ENCODE data around the gene SLC6A8.

Gene SLC6A8

GRCh38 chrX:153643431-153644351, 44.0 kb upstream of the SLC6A8 start:
- H3K4me3 Mint-ChIP-seq: peak overlapping the region; percentile 62
- peaks cover 54% of the 10 kb centered on the region for H3K27me3 Mint-ChIP-seq (ENCODE audit: low read depth, poor library complexity)
- TF ChIP-seq CTCF (IDR thresholded peaks at IDR 0.05): no peak
- H3K27ac Mint-ChIP-seq: no peak overlapping the region
- H3K4me1 Mint-ChIP-seq: peaks cover 21% of the 10 kb centered on the region
- peaks cover 27% of the 10 kb centered on the region for H3K9me3 Mint-ChIP-seq
- no peaks in the 10 kb centered on the region for H3K36me3 Mint-ChIP-seq (ENCODE audit: low read depth)
- peak; percentile 56 for DNase-seq

- Mint-ChIP-seq H3K27ac (no peak overlapping the region), H3K9me3 (peaks cover 26% of the 10 kb centered on the region)
- no peak for DNase-seq
Measured at GRCh38 chrX:153644356-153645125, 43.2 kb upstream of the SLC6A8 start.

GRCh38 chrX:153645151-153645550, 42.6 kb upstream of the SLC6A8 start:
- H3K4me3 Mint-ChIP-seq: no peak overlapping the region
- no peak for TF ChIP-seq CTCF (IDR thresholded peaks at IDR 0.05)
- H3K27ac Mint-ChIP-seq: no peak overlapping the region
- no peaks in the 10 kb centered on the region for H3K36me3 Mint-ChIP-seq (ENCODE audit: low read depth)
- H3K4me1 Mint-ChIP-seq: peaks cover 21% of the 10 kb centered on the region
- DNase-seq: no peak
- H3K9me3 Mint-ChIP-seq: peaks cover 26% of the 10 kb centered on the region
- H3K27me3 Mint-ChIP-seq (ENCODE audit: low read depth, poor library complexity): peaks cover 58% of the 10 kb centered on the region

More at GRCh38 chrX:153644356-153645125, 43.2 kb upstream of the SLC6A8 start:
- H3K27me3 Mint-ChIP-seq (ENCODE audit: low read depth, poor library complexity): peaks cover 58% of the 10 kb centered on the region
- peaks cover 21% of the 10 kb centered on the region for H3K4me1 Mint-ChIP-seq
- peak overlapping the region; percentile 75 for H3K4me3 Mint-ChIP-seq
- no peaks in the 10 kb centered on the region for H3K36me3 Mint-ChIP-seq (ENCODE audit: low read depth)
- TF ChIP-seq CTCF (IDR thresholded peaks at IDR 0.05): no peak

- no peaks in the 10 kb centered on the region for H3K36me3 Mint-ChIP-seq (ENCODE audit: low read depth)
- peaks cover 28% of the 10 kb centered on the region for H3K9me3 Mint-ChIP-seq
- H3K27me3 Mint-ChIP-seq (ENCODE audit: low read depth, poor library complexity): peaks cover 56% of the 10 kb centered on the region
- DNase-seq: no peak
- no peak overlapping the region for H3K4me3 Mint-ChIP-seq
- no peak overlapping the region for H3K27ac Mint-ChIP-seq
- H3K4me1 Mint-ChIP-seq: peaks cover 21% of the 10 kb centered on the region
- TF ChIP-seq CTCF (IDR thresholded peaks at IDR 0.05): no peak
Measured at GRCh38 chrX:153645921-153646488, 41.7 kb upstream of the SLC6A8 start.

- H3K36me3 Mint-ChIP-seq (ENCODE audit: low read depth): peaks cover 1% of the 10 kb centered on the region
- H3K27me3 Mint-ChIP-seq (ENCODE audit: low read depth, poor library complexity): peaks cover 50% of the 10 kb centered on the region
- peak; percentile 87 for DNase-seq
- TF ChIP-seq CTCF (IDR thresholded peaks at IDR 0.05): no peak
- H3K4me1 Mint-ChIP-seq: peaks cover 18% of the 10 kb centered on the region
- H3K27ac Mint-ChIP-seq: no peak within 1 kb of the TSS
- peak within 1 kb of the TSS; percentile 63 for H3K4me3 Mint-ChIP-seq
- H3K9me3 Mint-ChIP-seq: peaks cover 30% of the 10 kb centered on the region
Measured at GRCh38 chrX:153646620-153647373, 40.9 kb upstream of the SLC6A8 start, which contains the start of gene DUSP9. Gene DUSP9 (plus strand): TSS chrX:153647203. CDS start chrX:153647954, 751 bp downstream.

All from nephron progenitor cell (in vitro differentiated cells).